BE2C (cell line): ENCODE measurements around the gene DCAF15. TPM values are rescaled to one million over a fixed set of nuclear protein-coding genes. Genes with fewer than 3 reads are reported as not detected.
A peak's percentile ranks its signal among the peaks of the same experiment; 100 is the strongest.

Experiments used
- DNase-seq: peaks from one replicate; pipeline ENCODE4 v3.0.0-alpha.2; 2020
- H3K27me3 ChIP-seq: fragments of 250-450 bp; sonication (Bioruptor Pico); 2 replicates; pipeline ENCODE4 v1.5.1; 2020; ENCODE audit warnings: mild to moderate bottlenecking
- H3K36me3 ChIP-seq: fragments of 250-450 bp; sonication (Bioruptor Pico); 2 replicates; pipeline ENCODE4 v1.5.1; 2020; ENCODE audit warnings: mild to moderate bottlenecking
- H3K4me1 ChIP-seq: fragments of 250-450 bp; sonication (Bioruptor Pico); 2 replicates; pipeline ENCODE4 v1.5.1; 2020
- H3K4me3 ChIP-seq: 2 replicates; pipeline ENCODE4 v1.5.1; 2011; ENCODE audit warnings: low read depth, low read length
- H3K9me3 ChIP-seq: fragments of 250-450 bp; sonication (Bioruptor Pico); 2 replicates; pipeline ENCODE4 v1.5.1; 2020
- CTCF ChIP-seq: IDR thresholded peaks from 2 replicates; pipeline ENCODE4 v1.5.1; 2012; ENCODE audit warnings: mild to moderate bottlenecking, low read depth, low read length
- polyA plus RNA-seq: library from polyadenylated mRNA; unstranded; fragments of >200 nt; gene quantifications from one replicate; pipeline ENCODE4 v1.2.1, GENCODE V29; 2012; ENCODE audit warnings: low read depth, missing spikeins; ENCODE audit not compliant: insufficient read length, insufficient read depth

DCAF15 gene, protein sequence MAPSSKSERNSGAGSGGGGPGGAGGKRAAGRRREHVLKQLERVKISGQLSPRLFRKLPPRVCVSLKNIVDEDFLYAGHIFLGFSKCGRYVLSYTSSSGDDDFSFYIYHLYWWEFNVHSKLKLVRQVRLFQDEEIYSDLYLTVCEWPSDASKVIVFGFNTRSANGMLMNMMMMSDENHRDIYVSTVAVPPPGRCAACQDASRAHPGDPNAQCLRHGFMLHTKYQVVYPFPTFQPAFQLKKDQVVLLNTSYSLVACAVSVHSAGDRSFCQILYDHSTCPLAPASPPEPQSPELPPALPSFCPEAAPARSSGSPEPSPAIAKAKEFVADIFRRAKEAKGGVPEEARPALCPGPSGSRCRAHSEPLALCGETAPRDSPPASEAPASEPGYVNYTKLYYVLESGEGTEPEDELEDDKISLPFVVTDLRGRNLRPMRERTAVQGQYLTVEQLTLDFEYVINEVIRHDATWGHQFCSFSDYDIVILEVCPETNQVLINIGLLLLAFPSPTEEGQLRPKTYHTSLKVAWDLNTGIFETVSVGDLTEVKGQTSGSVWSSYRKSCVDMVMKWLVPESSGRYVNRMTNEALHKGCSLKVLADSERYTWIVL
- polyA plus RNA-seq, result 160 TPM

- Histone ChIP-seq H3K36me3 (peaks cover 32% of the 10 kb centered on the region), H3K9me3 (no peaks in the 10 kb centered on the region), H3K27me3 (no peaks in the 10 kb centered on the region), H3K4me1 (peaks cover 3% of the 10 kb centered on the region; the same call in 1 of the 2 replicates), H3K4me3 (peak within 1 kb of the TSS; percentile 78)
- DNase-seq, result peak; percentile 99
- no peak for TF ChIP-seq CTCF
Measured at GRCh38 chr19:13952154-13952930, at the start of gene DCAF15. Gene DCAF15, plus strand, starts transcription at chr19:13952509. Its CDS starts 4 bp downstream, at chr19:13952513.

- peak; percentile 65 for TF ChIP-seq CTCF
- Histone ChIP-seq H3K27me3 (no peaks in the 10 kb centered on the region), H3K36me3 (no peaks in the 10 kb centered on the region), H3K4me1 (no peaks in the 10 kb centered on the region), H3K4me3 (no peak overlapping the region), H3K9me3 (no peaks in the 10 kb centered on the region)
- peak; percentile 41 for DNase-seq
Measured at GRCh38 chr19:13902993-13903555, 49.2 kb upstream of the DCAF15 start.

DNA sequence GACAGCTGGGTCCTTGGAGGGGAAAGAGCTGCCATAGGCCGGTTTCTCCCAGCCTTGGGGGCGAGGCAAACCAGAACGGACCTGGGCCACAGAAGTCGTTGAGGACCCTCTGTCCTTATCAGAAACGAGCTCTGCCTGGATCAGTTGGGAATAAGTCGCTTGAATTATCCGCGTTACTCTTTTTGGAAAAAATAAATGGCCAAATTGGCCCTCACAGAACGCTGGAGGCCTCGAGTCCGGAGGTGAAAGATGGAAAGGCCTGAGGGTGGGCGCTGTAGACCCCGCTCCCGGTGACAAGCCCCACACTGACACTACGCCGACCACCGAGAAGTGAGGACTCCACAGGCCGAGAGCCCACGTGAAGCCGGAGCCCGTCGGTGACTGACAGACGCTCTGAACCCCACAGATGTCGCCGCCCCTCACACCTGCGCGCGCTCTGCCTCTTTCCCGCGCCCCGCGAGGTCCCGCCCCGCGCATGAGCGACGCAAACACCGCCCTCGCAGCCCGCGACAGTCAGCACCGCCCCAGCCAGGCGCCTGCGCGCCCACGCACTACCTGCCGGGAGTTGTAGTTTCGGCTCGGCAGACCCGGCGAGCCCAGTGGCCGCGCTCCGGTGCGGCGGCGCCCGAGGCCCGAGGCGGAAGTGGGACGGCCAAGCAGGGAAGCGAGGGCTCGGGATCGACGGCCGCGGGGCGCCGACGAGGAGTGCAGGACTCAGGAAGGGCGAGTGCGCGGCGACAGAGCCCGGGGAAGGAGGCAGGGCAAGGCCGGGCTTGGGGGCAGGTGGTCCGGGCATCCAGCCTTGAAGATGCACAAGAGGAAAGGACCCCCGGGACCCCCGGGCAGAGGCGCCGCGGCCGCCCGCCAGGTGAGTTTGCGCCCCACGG, 46.4 kb upstream of the DCAF15 start, which contains the start of the genes BRME1 and CC2D1A:
TSS of gene BRME1 (minus strand) at position 484 of the 887 bp plus-strand sequence. CDS start 1,225 bp downstream, outside the sequence.
TSS of gene CC2D1A (plus strand) at position 568 of the 887 bp plus-strand sequence. CDS start at position 809, 241 bp downstream.
- Histone ChIP-seq H3K9me3 (no peaks in the 10 kb centered on the region), H3K36me3 (no peaks in the 10 kb centered on the region), H3K4me1 (no peaks in the 10 kb centered on the region), H3K4me3 (peak within 1 kb of the TSS; percentile 69), H3K27me3 (no peaks in the 10 kb centered on the region)
- TF ChIP-seq CTCF, result no peak
- peak; percentile 93 for DNase-seq

GRCh38 chr19:13906521-13906904, 45.8 kb upstream of the DCAF15 start:
- Histone ChIP-seq H3K27me3 (no peaks in the 10 kb centered on the region), H3K36me3 (no peaks in the 10 kb centered on the region), H3K4me3 (peak overlapping the region; percentile 69), H3K4me1 (no peaks in the 10 kb centered on the region), H3K9me3 (no peaks in the 10 kb centered on the region)
- DNase-seq, result no peak
- no peak for TF ChIP-seq CTCF

DNA sequence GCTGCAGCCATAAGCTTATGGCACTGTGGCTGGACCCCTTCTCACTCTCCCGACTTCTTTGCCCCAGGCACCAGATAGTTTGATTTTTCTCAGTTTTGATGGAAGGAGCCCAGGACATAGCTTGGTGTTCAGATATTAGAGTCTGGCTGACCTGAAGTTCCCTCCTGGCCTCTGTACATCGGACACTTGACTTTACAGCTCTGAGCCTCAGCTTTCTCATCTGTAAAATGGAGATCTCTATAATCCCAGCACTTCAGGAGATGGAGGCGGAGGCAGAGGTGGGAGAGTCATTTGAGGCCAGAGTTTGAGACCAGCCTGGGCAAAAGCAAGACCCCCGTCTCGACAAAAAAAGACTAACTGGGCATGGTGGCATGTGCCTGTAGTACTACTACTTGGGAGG, 45.4 kb upstream of the DCAF15 start:
- Histone ChIP-seq H3K4me1 (no peaks in the 10 kb centered on the region), H3K9me3 (no peaks in the 10 kb centered on the region), H3K36me3 (no peaks in the 10 kb centered on the region), H3K27me3 (no peaks in the 10 kb centered on the region), H3K4me3 (peak overlapping the region; percentile 69)
- no peak for DNase-seq
- TF ChIP-seq CTCF, result no peak
